K562 (cell line): ENCODE results near the gene JPH3. TPM values are rescaled to one million over a fixed set of nuclear protein-coding genes. Genes with fewer than 3 reads are reported as not detected.

Experiments
- ATAC-seq: fragments of 200-7000 bp; cut with Tn5 transposase; 3 replicates; pipeline ENCODE4 v1.9.1; 2020; ENCODE audit warnings: moderate library complexity
- BruUV-seq: library from RNA; stranded (reverse); fragments of 400-500 nt; replicated peaks from 2 replicates; lab custom pipeline; 2021; lab: Mats Ljungman, UMichigan
- CTCF ChIA-PET: fragments of 300-600 bp; formaldehyde crosslinking; extraction: SDS; loops from one replicate; lab custom pipeline; 2021; ENCODE audit warnings: low intra/inter-chr PET ratio; lab: Yijun Ruan, JAX
- POLR2A ChIA-PET: fragments of 300-600, 350-650 bp; sonication (Branson Sonifier 250); formaldehyde crosslinking; extraction: SDS; loops from one replicate; lab custom pipeline; 2021; ENCODE audit warnings: antibody characterized with exemption, inconsistent platforms; lab: Yijun Ruan, JAX
- DNase-seq, 4 experiments: peaks; one replicate each; pipeline versions ENCODE4 v3.0.0 to v3.0.0-alpha.2; 2011 to 2018; ENCODE audit warnings: low spot score in 3 of 4, mixed read lengths in 3 of 4; ENCODE audit errors: extremely low read depth in 1 of 4
- FAIRE-seq: peaks from 2 replicates; lab custom pipeline; 2011; peaks lifted over from hg19 to GRCh38; lab: Jason Lieb, UNC
- H2AFZ ChIP-seq: 2 replicates; pipeline ENCODE4 v1.6.0; 2011; ENCODE audit warnings: low read depth, low read length, control low read depth, inconsistent platforms
- H3K27ac ChIP-seq: fragments of 200-600 bp; 3 replicates; pipeline ENCODE4 v1.8.0; 2011; ENCODE audit warnings: low read depth, mild to moderate bottlenecking, control low read depth, inconsistent platforms, low read length, moderate library complexity, mixed read lengths; ENCODE audit errors: extremely low read depth
- H3K27me3 ChIP-seq, 2 experiments: fragments of 300-600 bp in 1 of 2; 2 replicates in 1 of 2; 3 replicates in 1 of 2; pipeline versions ENCODE4 v1.6.0 to v1.8.0; 2011; ENCODE audit warnings: inconsistent platforms in 2 of 2, low read length in 2 of 2, mild to moderate bottlenecking in 1 of 2, mixed read lengths in 1 of 2, moderate library complexity in 1 of 2; ENCODE audit not compliant: control insufficient read depth in 2 of 2, insufficient read depth in 2 of 2
- H3K36me3 ChIP-seq: fragments of 300-600 bp; 3 replicates; pipeline ENCODE4 v1.8.0; 2011; ENCODE audit warnings: mild to moderate bottlenecking, low read length, inconsistent platforms; ENCODE audit not compliant: control insufficient read depth, insufficient read depth
- H3K4me1 ChIP-seq, 2 experiments: fragments of 200-600 bp in 1 of 2; replicated peaks in 1 of 2; 2 replicates in 1 of 2; 3 replicates in 1 of 2; pipeline versions ENCODE4 v1.5.1 to v1.8.0; 2011; ENCODE audit warnings: inconsistent platforms in 2 of 2, low read length in 2 of 2, mild to moderate bottlenecking in 1 of 2, mixed read lengths in 1 of 2, moderate library complexity in 1 of 2; ENCODE audit not compliant: control insufficient read depth in 2 of 2, insufficient read depth in 2 of 2
- H3K4me2 ChIP-seq: 2 replicates; pipeline ENCODE4 v1.6.1; 2011; ENCODE audit warnings: low read length, control low read depth, inconsistent platforms, mixed read lengths; ENCODE audit not compliant: insufficient read depth
- H3K4me3 ChIP-seq: fragments of 200-600 bp; sonication (generic), shearing (Covaris generic); 2 replicates; pipeline ENCODE4 v1.5.1; 2016; ENCODE audit warnings: control low read depth, inconsistent platforms
- H3K79me2 ChIP-seq: fragments of 200-600 bp; 3 replicates; pipeline ENCODE4 v1.8.0; 2011; ENCODE audit warnings: low read length, inconsistent platforms; ENCODE audit not compliant: control insufficient read depth, insufficient read depth
- H3K9ac ChIP-seq, 2 experiments: 2 replicates each; pipeline versions ENCODE4 v1.6.0 to v1.6.1; 2011; ENCODE audit warnings: low read depth in 2 of 2, low read length in 2 of 2, control low read depth in 1 of 2, inconsistent platforms in 1 of 2, mild to moderate bottlenecking in 1 of 2, mixed read lengths in 1 of 2; ENCODE audit not compliant: insufficient read depth in 1 of 2
- H3K9me1 ChIP-seq: one replicate; pipeline ENCODE4 v1.6.0; 2011; ENCODE audit warnings: inconsistent platforms, mild to moderate bottlenecking, low read length, moderate library complexity; ENCODE audit not compliant: control insufficient read depth, insufficient read depth
- H3K9me3 ChIP-seq: replicated peaks from 2 replicates; pipeline ENCODE4 v1.5.1; 2011; ENCODE audit warnings: low read depth, low read length, inconsistent platforms; ENCODE audit not compliant: control insufficient read depth, insufficient read depth
- H4K20me1 ChIP-seq: replicated peaks from 2 replicates; pipeline ENCODE4 v1.6.1; 2011; ENCODE audit warnings: low read length, inconsistent platforms, mixed read lengths; ENCODE audit not compliant: control insufficient read depth, insufficient read depth
- DDX20 ChIP-seq: fragments of 450-650 bp; IDR thresholded peaks from 2 replicates; pipeline ENCODE4 v1.6.1; 2016; ENCODE audit warnings: missing genetic modification characterization, low read depth, mild to moderate bottlenecking, missing compliant biosample characterization, moderate library complexity
- FUS ChIP-seq: fragments of 200-400 bp; formaldehyde crosslinking; optimal IDR thresholded peaks from 2 replicates; pipeline ENCODE3; 2017; ENCODE audit warnings: low read depth, low read length
- HDAC8 ChIP-seq: fragments of 450-650 bp; IDR thresholded peaks from 2 replicates; pipeline ENCODE4 v1.6.1; 2016; ENCODE audit warnings: mild to moderate bottlenecking, missing genetic modification characterization, moderate library complexity, missing compliant biosample characterization
- SMARCA5 ChIP-seq: fragments of 450-650 bp; IDR thresholded peaks from 2 replicates; pipeline ENCODE4 v1.6.1; 2016
- TAF9B ChIP-seq: fragments of 450-650 bp; IDR thresholded peaks from 2 replicates; pipeline ENCODE4 v1.6.1; 2018; ENCODE audit warnings: mild to moderate bottlenecking; ENCODE audit not compliant: partially characterized antibody
- U2AF1 ChIP-seq: fragments of 200-400 bp; formaldehyde crosslinking; optimal IDR thresholded peaks from 2 replicates; pipeline ENCODE3; 2017; ENCODE audit warnings: mild to moderate bottlenecking, low read depth, low read length, moderate library complexity
- ZBTB33 ChIP-seq: sonication (generic); formaldehyde crosslinking; IDR thresholded peaks from 2 replicates; pipeline ENCODE4 v1.8.1; 2023; ENCODE audit warnings: mild to moderate bottlenecking, missing genetic modification reagents
- WGBS: fragments of 100-300 bp; shearing (Covaris generic); methylation state at CpG from one replicate; pipeline ENCODE4 v1.1.6; 2016; ENCODE audit warnings: low coverage, mixed read lengths; ENCODE audit not compliant: insufficient coverage; ENCODE audit errors: missing lambda C conversion rate; 5-methylcytosine and 5-hydroxymethylcytosine counted together
- in situ Hi-C: fragments of 300-500 bp; cut with MboI; formaldehyde crosslinking; loops from 4 replicates; pipeline ENCODE4 v1.15.0; 2018; ENCODE audit warnings: inconsistent platforms, mixed read lengths
- intact Hi-C: fragments of 100-400 bp; cut with micrococcal nuclease; formaldehyde crosslinking; loops from 2 replicates; pipeline ENCODE4 v1.14.2; 2022
- polyA plus RNA-seq, 8 experiments: library from polyadenylated mRNA; depleted of rRNA in 4 of 8; stranded (reverse) in 5 of 8; unstranded in 3 of 8; fragments of >200 nt; fragmentation: Nextera tagmentation in 2 of 8; fragmentation: Illumina TruSeq in 1 of 8; extraction: Ambion mirVana in 2 of 8; extraction: Trizol in 1 of 8; gene quantifications; 2 replicates each; pipeline versions ENCODE4 v1.2.1 to v1.2.3, GENCODE V29; 2011 to 2014; ENCODE audit warnings: inconsistent platforms in 1 of 8, missing spikeins in 1 of 8
- total RNA-seq, 7 experiments: library from RNA; depleted of rRNA in 6 of 7; stranded (reverse); fragments of >200 nt in 6 of 7; fragmentation: Illumina TruSeq in 2 of 7; extraction: Trizol in 2 of 7; gene quantifications; 2 replicates each; pipeline versions ENCODE4 v1.2.1 to v1.2.3, GENCODE V29; 2011 to 2021; ENCODE audit warnings: low replicate concordance in 1 of 7

JPH3 gene
- total and polyA plus RNA-seq, 9 of the 15 experiments (the other 6 are each of a cell fraction or from before 2014, with no cell fraction given): 0.01 TPM; not detected in 8

GRCh38 chr16:87695534-87695933, 93.2 kb downstream of the JPH3 start:
- H3K9me3 ChIP-seq: no peaks in the 10 kb centered on the region
- no peak overlapping the region for H3K4me3 ChIP-seq
- WGBS: 86% methylated on average over 12 of the region's 12 CpGs
- DNase-seq (no peak), FAIRE-seq (no peak), ATAC-seq (no peak)
- in situ Hi-C loops: no loop called here
- TF ChIP-seq U2AF1 (no peak), HDAC8 (no peak), SMARCA5 (no peak), FUS (no peak), DDX20 (tag) (no peak), TAF9B (no peak), ZBTB33 (CRISPR knock-in tag) (no peak)
- H3K4me1 ChIP-seq: peaks cover 0 to 42% of the 10 kb centered on the region in 2 experiments; a peak in 2 of 5 replicates
- no TSS peak for BruUV-seq
- intact Hi-C loops: no loop called here
- H3K27ac ChIP-seq: no peak overlapping the region
- peaks cover 39% of the 10 kb centered on the region; the same call in 1 of the 3 replicates for H3K36me3 ChIP-seq
- H2AFZ ChIP-seq: no peak overlapping the region
- no peaks in the 10 kb centered on the region for H3K9me1 ChIP-seq
- no peaks in the 10 kb centered on the region for H3K79me2 ChIP-seq
- ChIA-PET POLR2A (no interaction called here), CTCF (no interaction called here)
- no peak overlapping the region for H3K4me2 ChIP-seq
- 0 out of 2 replicates have a peak, but pooled peaks cover 8% of the 10 kb centered on the region for H4K20me1 ChIP-seq
- H3K27me3 ChIP-seq: peaks cover 0 to 2% of the 10 kb centered on the region in 2 experiments; a peak in 1 of 5 replicates
- no peak overlapping the region; a peak in 1 of 4 replicates for H3K9ac ChIP-seq
